ENCODE measurements around the gene PPP6R3. TPM values are rescaled to one million over a fixed set of nuclear protein-coding genes. Genes with fewer than 3 reads are reported as not detected.

The PPP6R3 gene
- polyA plus RNA-seq, 1 donor from 2014 or later: 111 TPM

GRCh38 chr11:68517121-68517741, 56.7 kb downstream of the PPP6R3 start:
- no peaks in the 10 kb centered on the region for H4K20me1 ChIP-seq (ENCODE audit: insufficient read depth)
- TF ChIP-seq POLR2AphosphoS5 (IDR thresholded peaks at IDR 0.05): no peak
- H3K36me3 ChIP-seq (ENCODE audit: insufficient read depth, low read length): no peaks in the 10 kb centered on the region
- no peaks in the 10 kb centered on the region for H3F3A ChIP-seq (ENCODE audit: insufficient read depth, low read length, poor library complexity, severe bottlenecking)
- no peak overlapping the region for H3K4me2 ChIP-seq (ENCODE audit: low read length)
- H3K27me3 ChIP-seq (ENCODE audit: insufficient read depth, low read depth, low read length): no peaks in the 10 kb centered on the region
- H3K9me2 ChIP-seq (ENCODE audit: insufficient read depth, low read length): no peaks in the 10 kb centered on the region
- H3K9me3 ChIP-seq (ENCODE audit: low read length): no peaks in the 10 kb centered on the region
- no peak overlapping the region for H2AFZ ChIP-seq (ENCODE audit: low read depth, low read length)
- H3K4me3 ChIP-seq (ENCODE audit: low read length): no peak overlapping the region
- H3K79me2 ChIP-seq (replicated peaks; ENCODE audit: insufficient read depth, low read length): peaks cover 30% of the 10 kb centered on the region
- H3K27ac ChIP-seq (ENCODE audit: low read length): no peak overlapping the region
- no peak overlapping the region for H3K9ac ChIP-seq (ENCODE audit: low read length)

GRCh38 chr11:68518191-68518590, 57.6 kb downstream of the PPP6R3 start:
- no peaks in the 10 kb centered on the region for H3K36me3 ChIP-seq (ENCODE audit: insufficient read depth, low read length)
- H3K79me2 ChIP-seq (replicated peaks; ENCODE audit: insufficient read depth, low read length): peaks cover 28% of the 10 kb centered on the region
- H3K27me3 ChIP-seq (ENCODE audit: insufficient read depth, low read depth, low read length): no peaks in the 10 kb centered on the region
- H3K9me3 ChIP-seq (ENCODE audit: low read length): no peaks in the 10 kb centered on the region
- no peak overlapping the region for H3K27ac ChIP-seq (ENCODE audit: low read length)
- H4K20me1 ChIP-seq (ENCODE audit: insufficient read depth): no peaks in the 10 kb centered on the region
- no peak overlapping the region for H2AFZ ChIP-seq (ENCODE audit: low read depth, low read length)
- no peaks in the 10 kb centered on the region for H3F3A ChIP-seq (ENCODE audit: insufficient read depth, low read length, poor library complexity, severe bottlenecking)
- no peak overlapping the region for H3K4me2 ChIP-seq (ENCODE audit: low read length)
- TF ChIP-seq TAF1 (IDR thresholded peaks at IDR 0.05; ENCODE audit: low read depth) (no peak), MXI1 (conservative IDR thresholded peaks at IDR 0.05; ENCODE audit: poor library complexity, severe bottlenecking) (no peak), SMC3 (conservative IDR thresholded peaks at IDR 0.05; ENCODE audit: poor library complexity) (no peak), POLR2AphosphoS5 (IDR thresholded peaks at IDR 0.05) (no peak), RAD21 (conservative IDR thresholded peaks at IDR 0.05) (no peak), EP300 (conservative IDR thresholded peaks at IDR 0.05; ENCODE audit: poor library complexity, severe bottlenecking) (no peak), EZH2 (IDR thresholded peaks at IDR 0.05; ENCODE audit: borderline replicate concordance, insufficient read depth, low read length, poor library complexity, severe bottlenecking) (no peak), CTCF (IDR thresholded peaks at IDR 0.05; ENCODE audit: poor library complexity, severe bottlenecking) (no peak), REST (IDR thresholded peaks at IDR 0.05; ENCODE audit: borderline replicate concordance) (no peak)
- H3K9me2 ChIP-seq (ENCODE audit: insufficient read depth, low read length): no peaks in the 10 kb centered on the region
- no peak overlapping the region for H3K9ac ChIP-seq (ENCODE audit: low read length)
- H3K4me3 ChIP-seq (ENCODE audit: low read length): no peak overlapping the region

All from neural cell (in vitro differentiated cells).